B cell (primary cell): ENCODE data around the gene PLPPR3. TPM values are rescaled to one million over a fixed set of nuclear protein-coding genes. Genes with fewer than 3 reads are reported as not detected.

Source experiments
- ATAC-seq: fragments of 200-7000 bp; cut with Tn5 transposase; one replicate; pipeline ENCODE4 v1.10.0; 2021; ENCODE audit warnings: low read depth, mild to moderate bottlenecking, moderate number of reproducible peaks, moderate library complexity
- CTCF ChIA-PET: fragments of 350-600 bp; sonication (Branson Sonifier 250); formaldehyde crosslinking; loops from one replicate; lab custom pipeline; 2021; ENCODE audit warnings: antibody characterized with exemption, inconsistent platforms; lab: Charles Lee
- POLR2A ChIA-PET: fragments of 350-600 bp; sonication (Branson Sonifier 250); formaldehyde crosslinking; loops from one replicate; lab custom pipeline; 2021; ENCODE audit warnings: antibody characterized with exemption; lab: Charles Lee
- DNase-seq: peaks from one replicate; pipeline ENCODE4 v3.0.0; 2013
- H2AFZ ChIP-seq: 2 replicates; pipeline ENCODE4 v1.6.1; 2012; ENCODE audit warnings: mild to moderate bottlenecking, low read depth, low read length; ENCODE audit not compliant: insufficient read depth, poor library complexity, severe bottlenecking
- H3K27ac ChIP-seq, 2 donors: 1 replicate in 1 of 2; 2 replicates in 1 of 2; pipeline ENCODE4 v1.5.1; 2012 to 2013; ENCODE audit warnings: low read length in 2 of 2, mild to moderate bottlenecking in 2 of 2, moderate library complexity in 1 of 2
- H3K27me3 ChIP-seq, 4 experiments: fragments of 200-600 bp in 1 of 4; sonication (generic) in 1 of 4; replicated peaks in 1 of 4; 1 replicate in 2 of 4; 2 replicates in 2 of 4; pipeline versions ENCODE4 v1.6.1 to v1.7.0; 2013 to 2016; ENCODE audit warnings: low read length in 3 of 4, mild to moderate bottlenecking in 2 of 4, mixed read lengths in 1 of 4, moderate library complexity in 1 of 4; ENCODE audit not compliant: insufficient read depth in 4 of 4, control insufficient read depth in 3 of 4; ENCODE audit errors: control extremely low read depth in 1 of 4
- H3K36me3 ChIP-seq, 2 experiments: replicated peaks in 1 of 2; 1 replicate in 1 of 2; 2 replicates in 1 of 2; pipeline versions ENCODE4 v1.6.1 to v1.7.1; 2013; ENCODE audit warnings: low read length in 1 of 2; ENCODE audit not compliant: insufficient read depth in 2 of 2, control insufficient read depth in 1 of 2; ENCODE audit errors: control extremely low read depth in 1 of 2, extremely low read depth in 1 of 2
- H3K4me1 ChIP-seq, 2 donors: fragments of 200-600 bp in 1 of 2; sonication (generic) in 1 of 2; 1 replicate in 1 of 2; 2 replicates in 1 of 2; pipeline versions ENCODE4 v1.5.1 to v1.6.1; 2013 to 2017; ENCODE audit warnings: low read length in 2 of 2; ENCODE audit not compliant: control insufficient read depth in 2 of 2, insufficient read depth in 2 of 2
- H3K4me2 ChIP-seq: replicated peaks from 2 replicates; pipeline ENCODE3; 2012; ENCODE audit warnings: mild to moderate bottlenecking, low read depth, low read length; ENCODE audit not compliant: poor library complexity, severe bottlenecking
- H3K4me3 ChIP-seq, 5 experiments: fragments of 200-600 bp in 1 of 5; sonication (generic) in 1 of 5; 1 replicate in 3 of 5; 2 replicates in 2 of 5; pipeline versions ENCODE4 v1.5.1 to v1.7.0; 2011 to 2016; ENCODE audit warnings: low read length in 4 of 5, mild to moderate bottlenecking in 4 of 5, low read depth in 2 of 5, control low read depth in 1 of 5, moderate library complexity in 1 of 5; ENCODE audit not compliant: insufficient read depth in 1 of 5; ENCODE audit errors: control extremely low read depth in 1 of 5, extremely low read depth in 1 of 5
- H3K79me2 ChIP-seq: fragments of 200-600 bp; sonication (generic); one replicate; pipeline ENCODE4 v1.6.0; 2016; ENCODE audit warnings: low read length; ENCODE audit not compliant: control insufficient read depth, insufficient read depth
- H3K9ac ChIP-seq: fragments of 200-600 bp; sonication (generic); 2 replicates; pipeline ENCODE4 v1.6.1; 2017; ENCODE audit warnings: mild to moderate bottlenecking, low read length, moderate library complexity
- H3K9me3 ChIP-seq, 3 donors: one replicate each; pipeline versions ENCODE4 v1.6.1 to v1.7.1; 2013; ENCODE audit warnings: low read length in 2 of 3; ENCODE audit not compliant: control insufficient read depth in 2 of 3, insufficient read depth in 1 of 3; ENCODE audit errors: control extremely low read depth in 1 of 3
- H4K20me1 ChIP-seq: 2 replicates; pipeline ENCODE4 v1.6.0; 2012; ENCODE audit warnings: mild to moderate bottlenecking, low read length; ENCODE audit not compliant: insufficient read depth, control insufficient read depth, poor library complexity, severe bottlenecking
- H3K27ac Mint-ChIP-seq: one replicate; pipeline ENCODE4 v1.8.0; 2021; ENCODE audit warnings: mixed read lengths
- H3K27me3 Mint-ChIP-seq: one replicate; pipeline ENCODE4 v1.8.0; 2021; ENCODE audit warnings: mixed read lengths
- H3K4me1 Mint-ChIP-seq: one replicate; pipeline ENCODE4 v1.8.0; 2021; ENCODE audit warnings: mixed read lengths
- H3K4me3 Mint-ChIP-seq: one replicate; pipeline ENCODE4 v1.8.0; 2021; ENCODE audit warnings: mixed read lengths
- H3K9me3 Mint-ChIP-seq: one replicate; pipeline ENCODE4 v1.8.0; 2022; ENCODE audit warnings: mixed read lengths; ENCODE audit not compliant: insufficient read depth
- EZH2 ChIP-seq: IDR thresholded peaks from 2 replicates; pipeline ENCODE4 v1.6.1; 2012; ENCODE audit warnings: borderline replicate concordance, low read depth, mild to moderate bottlenecking, moderate library complexity, low read length; ENCODE audit not compliant: insufficient read depth, poor library complexity, severe bottlenecking
- WGBS: methylation state at CpG from one replicate; pipeline ENCODE4 v1.1.5; 2013; ENCODE audit warnings: missing lambda C conversion rate; ENCODE audit not compliant: insufficient coverage; 5-methylcytosine and 5-hydroxymethylcytosine counted together
- intact Hi-C: fragments of 100-400 bp; cut with micrococcal nuclease; formaldehyde crosslinking; loops from one replicate; pipeline ENCODE4 v1.10.0; 2022
- polyA plus RNA-seq: library from polyadenylated mRNA; depleted of rRNA; stranded (reverse); fragments of >200 nt; gene quantifications from 2 replicates; pipeline ENCODE4 v1.2.3, GENCODE V29; 2012
- total RNA-seq, 2 donors: library from RNA; stranded (reverse); fragments of 120-200 nt in 1 of 2; gene quantifications; 1 replicate in 1 of 2; 2 replicates in 1 of 2; pipeline versions ENCODE4 v1.2.3 to v1.2.4, GENCODE V29; 2013 to 2022
- TF ChIP-seq, protein P1 (sequence below): fragments of 200-600 bp; IDR thresholded peaks from one replicate; pipeline ENCODE4 v1.8.0; 2022; ENCODE audit warnings: antibody characterized with exemption, mild to moderate bottlenecking

Gene PLPPR3
- total and polyA plus RNA-seq, 2 donors (not counting 1 experiment from before 2014, with no cell fraction given): not detected

DNA sequence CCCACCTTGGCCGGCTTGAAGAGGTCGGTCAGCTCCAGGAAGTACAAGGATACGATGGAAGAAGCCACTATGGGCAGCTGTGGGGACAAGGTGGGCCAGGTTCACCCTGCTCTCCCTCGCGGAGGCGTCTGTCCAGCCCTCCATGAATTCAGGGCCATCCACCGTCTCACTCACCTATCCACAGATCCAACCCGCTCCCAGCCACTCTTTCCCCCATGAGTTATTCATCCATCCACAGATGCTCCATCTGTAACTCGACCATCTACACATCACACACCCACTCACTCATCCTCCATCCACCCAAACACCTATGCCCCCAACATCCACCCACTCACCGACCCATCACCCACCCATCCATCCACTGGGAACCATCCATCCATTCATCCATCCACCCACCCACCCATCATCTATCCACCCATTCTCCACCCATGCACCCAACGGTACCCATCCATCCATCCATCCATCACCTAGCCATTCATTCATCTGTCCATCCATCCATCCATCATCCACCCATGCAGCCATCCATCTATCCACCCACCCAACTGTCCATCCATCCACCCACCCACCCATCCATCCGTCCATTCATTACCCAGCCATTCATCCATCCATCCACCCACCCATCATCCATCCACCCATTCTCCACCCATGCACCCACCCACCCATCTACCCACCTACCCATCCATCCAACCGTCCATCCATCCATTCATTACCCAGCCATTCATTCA is 5.8 kb downstream of the PLPPR3 start:
- Histone ChIP-seq H3K27me3 (no peaks in the 10 kb centered on the region), H2AFZ (no peak overlapping the region), H3K4me1 (no peaks in the 10 kb centered on the region), H3K27ac (no peak overlapping the region), H4K20me1 (peaks cover 17% of the 10 kb centered on the region), H3K4me2 (no peak overlapping the region), H3K9me3 (peaks cover 0 to 3% (median 0%) of the 10 kb centered on the region in 3 donors), H3K9ac (no peak overlapping the region), H3K4me3 (no peak overlapping the region), H3K79me2 (peaks cover 4% of the 10 kb centered on the region), H3K36me3 (peaks cover 0 to 18% of the 10 kb centered on the region in 2 experiments)
- no peak for TF ChIP-seq EZH2
- TF ChIP-seq, protein P1, sequence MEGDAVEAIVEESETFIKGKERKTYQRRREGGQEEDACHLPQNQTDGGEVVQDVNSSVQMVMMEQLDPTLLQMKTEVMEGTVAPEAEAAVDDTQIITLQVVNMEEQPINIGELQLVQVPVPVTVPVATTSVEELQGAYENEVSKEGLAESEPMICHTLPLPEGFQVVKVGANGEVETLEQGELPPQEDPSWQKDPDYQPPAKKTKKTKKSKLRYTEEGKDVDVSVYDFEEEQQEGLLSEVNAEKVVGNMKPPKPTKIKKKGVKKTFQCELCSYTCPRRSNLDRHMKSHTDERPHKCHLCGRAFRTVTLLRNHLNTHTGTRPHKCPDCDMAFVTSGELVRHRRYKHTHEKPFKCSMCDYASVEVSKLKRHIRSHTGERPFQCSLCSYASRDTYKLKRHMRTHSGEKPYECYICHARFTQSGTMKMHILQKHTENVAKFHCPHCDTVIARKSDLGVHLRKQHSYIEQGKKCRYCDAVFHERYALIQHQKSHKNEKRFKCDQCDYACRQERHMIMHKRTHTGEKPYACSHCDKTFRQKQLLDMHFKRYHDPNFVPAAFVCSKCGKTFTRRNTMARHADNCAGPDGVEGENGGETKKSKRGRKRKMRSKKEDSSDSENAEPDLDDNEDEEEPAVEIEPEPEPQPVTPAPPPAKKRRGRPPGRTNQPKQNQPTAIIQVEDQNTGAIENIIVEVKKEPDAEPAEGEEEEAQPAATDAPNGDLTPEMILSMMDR: no peak
- POLR2A ChIA-PET: no interaction called here
- DNase-seq (no peak), ATAC-seq (peak; percentile 21)
- H3K9me3 Mint-ChIP-seq: no peaks in the 10 kb centered on the region
- no peak overlapping the region for H3K4me3 Mint-ChIP-seq
- 97% methylated on average over 13 of the region's 13 CpGs for WGBS
- H3K27me3 Mint-ChIP-seq: no peaks in the 10 kb centered on the region
- CTCF ChIA-PET: no interaction called here
- H3K27ac Mint-ChIP-seq: no peak overlapping the region
- intact Hi-C loops: no loop called here
- H3K4me1 Mint-ChIP-seq: no peaks in the 10 kb centered on the region

DNA sequence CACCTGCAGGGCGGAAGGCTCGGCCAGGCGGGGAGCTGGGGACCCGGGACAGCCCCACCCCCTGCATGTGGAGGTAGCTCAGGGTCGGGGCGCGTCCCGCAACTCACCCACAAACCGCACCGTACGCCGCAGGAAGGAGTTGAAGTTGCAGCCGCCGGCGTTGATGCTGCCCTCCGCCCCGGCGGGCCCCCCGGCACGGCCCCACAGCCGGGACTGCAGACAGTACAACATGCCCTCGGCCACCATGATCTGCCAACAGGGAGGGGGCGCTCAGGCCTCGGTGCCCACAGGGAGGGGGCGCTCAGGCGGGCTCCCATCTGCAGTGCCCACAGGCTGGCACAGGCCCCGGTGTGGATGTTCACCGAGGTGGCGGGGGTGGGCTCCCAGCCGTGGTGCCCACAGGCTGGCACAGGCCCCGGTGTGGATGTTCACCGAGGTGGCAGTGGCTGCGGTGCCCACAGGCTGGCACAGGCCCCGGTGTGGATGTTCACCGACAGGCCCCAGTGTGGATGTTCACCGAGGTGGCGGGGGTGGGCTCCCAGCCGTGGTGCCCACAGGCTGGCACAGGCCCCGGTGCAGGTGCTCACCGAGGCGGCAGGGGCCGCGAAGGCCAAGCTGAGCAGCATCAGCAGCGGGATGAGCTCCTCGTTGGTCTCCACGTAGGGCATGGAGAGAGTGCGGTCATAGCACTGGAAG is 6.5 kb downstream of the PLPPR3 start:
- H3K4me1 Mint-ChIP-seq: no peaks in the 10 kb centered on the region

More for the DNA sequence above, 6.5 kb downstream of the PLPPR3 start:
- WGBS: 97% methylated on average over 47 of the region's 47 CpGs
- Histone ChIP-seq H3K4me3 (no peak overlapping the region), H3K79me2 (peaks cover 4% of the 10 kb centered on the region), H3K4me1 (no peaks in the 10 kb centered on the region), H4K20me1 (peaks cover 24% of the 10 kb centered on the region), H3K9me3 (peaks cover 0 to 3% (median 0%) of the 10 kb centered on the region in 3 donors), H3K36me3 (peaks cover 0 to 25% of the 10 kb centered on the region in 2 experiments), H3K9ac (no peak overlapping the region), H3K27me3 (no peaks in the 10 kb centered on the region), H2AFZ (no peak overlapping the region), H3K4me2 (no peak overlapping the region), H3K27ac (no peak overlapping the region)
- no peak overlapping the region for H3K4me3 Mint-ChIP-seq
- no peak for TF ChIP-seq EZH2
- TF ChIP-seq, protein P1: no peak
- ATAC-seq (no peak), DNase-seq (no peak)
- no peaks in the 10 kb centered on the region for H3K9me3 Mint-ChIP-seq
- intact Hi-C loops: no loop called here
- ChIA-PET CTCF (no interaction called here), POLR2A (no interaction called here)
- H3K27me3 Mint-ChIP-seq: no peaks in the 10 kb centered on the region
- H3K27ac Mint-ChIP-seq: no peak overlapping the region
